Activated T-cell treated with anti-CD3 and anti-CD28 coated beads for 48 hours (primary cell): Measurements from ENCODE around the gene UBA6.
"Not testable (repeated sequence)": the region's sequence is repeated elsewhere in the genome, so short reads cannot be mapped to it uniquely, and the experiment has no call there.

Source experiments
- DNase-seq: peaks from one replicate; pipeline ENCODE4 v3.0.0-alpha.2; 2020; ENCODE audit warnings: low read depth

Gene UBA6

DNA sequence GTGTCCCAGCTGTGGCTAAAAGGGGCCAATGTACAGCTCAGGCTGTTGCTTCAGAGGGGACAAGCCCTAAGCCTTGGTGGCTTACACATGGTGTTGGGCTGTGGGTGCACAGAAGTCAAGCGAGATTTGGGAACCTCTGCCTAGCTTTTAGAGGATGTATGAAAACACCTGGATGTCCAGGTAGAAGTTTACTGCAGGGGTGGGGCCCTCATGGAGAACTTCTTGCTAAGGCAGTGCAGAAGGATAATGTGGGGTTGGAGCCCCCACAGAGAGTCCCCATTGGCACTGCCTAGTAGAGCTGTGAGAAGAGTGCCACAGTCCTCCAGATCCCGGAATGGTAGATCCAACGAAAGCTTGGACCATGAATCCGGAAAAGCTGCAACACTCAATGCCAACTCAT is 40.5 kb downstream of the UBA6 start:
- no peak for DNase-seq

DNA sequence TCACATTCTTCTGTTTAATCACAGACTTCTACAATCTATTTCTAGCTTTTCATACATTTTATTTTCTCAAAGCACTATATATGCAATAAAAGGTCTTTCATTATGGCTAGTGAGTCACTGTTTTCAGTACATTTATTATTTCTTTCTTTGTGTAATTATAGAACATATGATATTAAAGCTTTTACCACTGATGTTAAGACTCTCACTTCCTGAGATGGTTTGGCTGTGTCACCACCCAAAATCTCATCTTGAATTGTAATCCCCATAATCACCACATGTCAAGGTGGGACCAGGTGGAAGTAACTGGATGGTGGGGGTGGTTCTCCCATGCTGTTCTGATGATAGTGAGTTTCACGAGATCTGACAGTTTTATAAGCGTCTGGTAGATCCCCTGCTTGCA is 41.9 kb downstream of the UBA6 start:
- DNase-seq = no peak

DNA sequence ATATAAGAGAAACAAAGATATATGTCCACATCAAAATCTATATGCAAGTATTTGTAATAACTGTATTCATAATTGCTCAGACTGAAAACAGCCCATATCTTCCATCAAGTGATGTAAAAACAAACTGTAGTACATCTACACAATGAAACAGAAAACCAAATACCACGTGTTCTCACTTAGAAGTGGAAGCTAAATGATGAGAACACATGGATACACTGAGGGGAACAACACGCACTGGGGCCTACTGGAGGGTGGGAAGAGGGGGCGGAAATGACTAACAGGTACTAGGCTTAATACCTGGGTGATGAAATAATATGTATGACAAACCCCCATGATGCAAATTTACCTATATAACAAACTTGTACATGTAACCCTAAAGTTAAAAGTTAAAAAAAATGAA is 42.7 kb downstream of the UBA6 start:
- peak; percentile 11 for DNase-seq

DNA sequence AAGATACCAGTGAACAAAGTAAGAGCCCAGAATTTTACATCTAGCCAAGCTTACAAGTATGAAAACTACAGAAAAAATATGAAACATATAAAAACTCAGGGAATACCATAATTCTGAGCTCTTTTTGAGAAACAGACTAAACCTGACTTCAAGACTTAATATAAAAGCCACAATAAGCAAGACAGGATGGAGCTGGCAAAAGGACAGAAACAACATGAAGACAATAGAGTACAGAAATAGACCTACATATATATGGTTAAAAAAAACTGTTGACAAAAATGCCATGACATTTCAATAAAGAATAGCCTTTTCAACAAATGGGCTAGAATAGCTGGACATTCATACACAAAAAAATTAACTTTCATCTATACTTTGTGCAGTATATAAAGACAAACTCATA is 49.4 kb downstream of the UBA6 start:
- no peak for DNase-seq

DNA sequence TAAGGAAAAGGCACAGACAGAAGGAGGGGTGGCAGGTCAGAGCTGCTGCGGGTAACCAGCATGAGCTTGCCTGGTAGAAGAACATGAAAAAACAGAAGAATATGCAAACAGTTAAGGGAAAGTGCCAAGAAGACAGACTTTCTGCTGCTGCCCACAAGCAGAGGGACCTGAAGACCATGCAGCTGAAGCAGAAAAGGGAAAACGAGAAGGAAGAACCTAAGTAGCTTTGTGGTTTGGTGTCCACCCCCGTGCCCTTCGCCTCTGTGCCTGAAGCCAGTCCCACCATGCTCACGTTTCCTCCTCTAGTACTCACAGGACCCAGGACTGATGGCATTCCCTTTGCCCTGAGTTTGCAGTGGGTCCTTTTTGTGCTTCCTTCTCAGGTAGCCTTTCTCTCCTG is 62.8 kb downstream of the UBA6 start:
- DNase-seq = no peak

DNA sequence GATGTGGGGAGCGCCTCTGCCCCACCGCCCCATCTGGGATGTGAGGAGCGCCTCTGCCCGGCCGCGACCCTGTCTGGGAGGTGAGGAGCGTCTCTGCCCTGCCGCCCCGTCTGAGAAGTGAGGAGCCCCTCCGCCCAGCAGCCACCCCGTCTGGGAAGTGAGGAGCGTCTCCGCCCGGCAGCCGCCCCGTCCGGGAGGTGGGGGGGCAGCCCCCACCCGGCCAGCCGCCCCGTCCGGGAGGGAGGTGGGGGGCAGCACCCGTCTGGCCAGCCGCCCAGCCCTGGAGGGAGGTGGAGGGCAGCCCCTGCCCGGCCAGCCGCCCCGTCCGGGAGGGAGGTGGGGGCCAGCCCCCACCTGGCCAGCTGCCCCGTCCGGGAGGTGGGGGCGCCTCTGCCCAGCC is 64.0 kb downstream of the UBA6 start:
- not testable (repeated sequence) for DNase-seq

DNA sequence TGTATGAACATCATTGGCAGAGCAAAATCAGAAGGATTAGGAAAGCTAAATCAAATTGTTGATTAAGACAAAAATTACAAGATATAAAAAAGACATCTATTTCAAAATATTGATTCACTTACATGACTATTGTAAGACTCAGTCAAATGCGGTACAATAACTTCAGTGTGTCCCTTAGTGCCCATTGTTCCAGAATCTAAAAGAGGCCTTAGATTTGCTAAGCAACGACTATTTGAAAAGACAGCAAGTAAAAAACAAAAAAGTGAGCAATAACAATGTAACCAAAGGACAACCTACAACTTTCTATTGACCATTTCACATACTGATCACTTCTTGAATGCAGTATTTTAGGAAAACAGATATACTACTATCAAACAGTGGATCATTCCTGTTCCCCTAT is 65.6 kb downstream of the UBA6 start:
- no peak for DNase-seq

DNA sequence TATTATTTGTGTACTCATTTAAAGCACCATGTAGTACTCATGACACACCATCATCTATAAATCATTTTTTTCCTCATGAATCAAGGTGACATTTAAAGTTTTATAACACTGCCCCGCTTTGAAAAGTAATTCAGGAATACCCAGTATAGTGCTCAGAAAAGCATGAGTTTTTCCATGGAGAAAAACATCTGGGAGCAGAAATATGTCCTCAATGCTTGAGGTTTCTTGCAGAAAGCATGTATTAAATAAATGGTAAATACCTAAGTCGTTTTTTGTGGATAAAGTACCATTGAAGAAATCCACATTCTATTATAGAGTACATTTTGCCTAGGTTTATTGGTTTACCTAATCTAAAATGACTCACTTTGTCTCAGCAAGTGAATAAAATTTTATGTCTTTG is 66.2 kb downstream of the UBA6 start:
- no peak for DNase-seq

DNA sequence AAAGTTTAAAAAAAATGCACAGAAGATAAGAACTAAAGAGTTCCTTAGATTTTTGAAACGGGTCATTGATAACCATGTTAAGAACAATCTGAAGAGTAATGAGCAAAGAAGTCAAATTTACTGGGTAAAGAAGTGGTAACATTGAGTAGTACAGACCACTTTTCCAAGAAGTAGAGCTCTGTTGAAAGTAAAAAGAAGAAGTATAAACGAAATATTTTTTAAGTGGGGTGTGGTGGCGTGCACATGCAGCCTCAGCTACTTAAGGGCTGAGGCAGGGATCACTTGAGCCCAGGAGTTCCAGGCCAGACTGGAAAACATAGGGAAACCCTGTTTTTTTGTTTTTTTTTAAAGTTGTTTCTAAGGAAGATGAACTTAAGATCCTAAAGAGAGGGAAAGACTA is 68.5 kb downstream of the UBA6 start:
- no peak for DNase-seq

DNA sequence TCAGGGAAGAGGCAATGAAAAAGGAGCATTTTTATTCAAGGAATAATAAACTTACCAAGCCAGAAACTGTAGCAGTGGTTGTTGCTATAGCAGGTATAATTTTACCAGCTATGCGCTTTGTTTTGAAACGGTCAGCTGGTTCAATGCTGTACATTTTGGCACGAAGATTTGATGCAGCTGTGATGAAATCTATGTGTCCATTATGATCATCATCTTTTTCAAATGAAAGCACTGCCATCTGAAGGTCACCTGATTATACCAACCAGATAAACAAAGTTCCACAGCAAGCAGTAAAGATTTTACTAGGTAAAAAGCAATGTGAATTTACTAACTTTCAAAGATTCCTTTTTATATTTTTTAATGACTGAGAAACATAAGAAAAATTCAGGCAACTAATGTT is 76.0 kb downstream of the UBA6 start:
- DNase-seq = no peak

DNA sequence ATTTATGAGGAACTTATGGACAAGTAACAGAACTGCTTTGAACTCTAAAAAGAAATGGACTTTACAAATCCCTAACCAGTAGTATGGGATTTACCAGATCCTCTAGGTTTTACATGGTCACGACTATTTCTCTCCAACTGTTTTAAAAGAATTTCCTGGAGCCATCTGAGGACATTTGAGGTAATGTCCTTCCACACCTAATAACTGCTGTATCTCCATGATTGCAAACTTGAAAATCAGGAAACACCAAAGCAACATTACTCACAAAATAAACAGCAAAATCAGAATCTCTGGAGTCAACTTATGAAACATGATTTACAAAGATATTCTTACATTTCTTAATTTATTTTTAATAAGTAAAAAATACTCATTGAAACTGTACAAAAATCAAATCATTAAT is 84.5 kb downstream of the UBA6 start:
- no peak for DNase-seq

DNA sequence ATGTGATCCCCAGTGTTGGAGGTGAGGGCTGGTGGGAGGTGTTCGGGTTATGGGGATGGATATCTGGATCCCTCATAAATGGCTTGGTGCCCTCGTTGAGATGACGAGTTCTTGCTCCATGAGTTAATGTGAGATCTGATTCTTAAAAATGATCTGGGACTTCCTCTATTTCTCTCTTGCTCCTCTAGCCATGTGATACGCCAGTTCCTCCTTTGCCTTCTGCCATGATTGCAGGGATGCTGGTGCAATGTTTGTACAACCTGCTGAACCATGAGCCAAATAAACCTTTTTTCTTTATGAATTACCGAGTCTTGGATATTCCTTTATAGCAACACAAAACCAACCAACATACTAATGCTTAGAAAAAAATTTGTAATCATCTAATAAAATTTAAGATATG is 85.8 kb downstream of the UBA6 start:
- no peak for DNase-seq

DNA sequence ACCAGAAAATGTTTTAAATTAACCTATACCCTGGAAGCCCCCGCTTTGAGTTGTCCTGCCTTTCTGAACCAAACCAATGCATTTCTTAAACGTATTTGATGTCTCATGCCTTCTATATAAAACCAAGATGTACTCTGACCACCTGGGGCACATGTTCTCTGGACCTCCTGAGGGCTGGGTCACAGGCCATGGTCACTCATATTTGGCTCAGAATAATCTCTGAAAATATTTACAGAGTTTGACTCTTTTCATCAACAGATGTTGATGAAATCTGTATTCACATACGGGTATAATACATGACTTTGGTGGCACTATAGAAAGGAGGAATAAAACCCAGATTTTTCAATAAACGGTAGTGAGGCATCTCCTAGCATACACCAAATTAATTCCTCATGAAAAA is 86.8 kb downstream of the UBA6 start:
- no peak for DNase-seq

DNA sequence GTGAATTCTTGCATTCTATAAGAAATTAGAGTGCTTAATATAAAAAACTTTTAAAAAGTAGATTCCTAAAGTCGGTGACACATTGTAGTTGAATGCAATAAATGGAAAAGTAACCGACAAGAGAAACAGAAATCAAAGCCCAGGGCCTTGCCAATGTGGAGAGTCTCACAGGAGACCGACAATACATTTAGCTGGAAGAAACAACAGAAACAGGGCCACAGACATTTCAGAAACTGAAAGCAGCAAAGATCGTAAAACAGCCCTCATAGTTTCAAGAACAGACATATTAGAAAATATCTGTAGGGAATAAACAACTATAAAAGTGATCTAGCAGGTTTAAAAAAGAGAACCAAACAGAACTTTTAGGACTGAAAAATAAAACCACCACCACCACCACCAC is 92.9 kb downstream of the UBA6 start:
- no peak for DNase-seq

DNA sequence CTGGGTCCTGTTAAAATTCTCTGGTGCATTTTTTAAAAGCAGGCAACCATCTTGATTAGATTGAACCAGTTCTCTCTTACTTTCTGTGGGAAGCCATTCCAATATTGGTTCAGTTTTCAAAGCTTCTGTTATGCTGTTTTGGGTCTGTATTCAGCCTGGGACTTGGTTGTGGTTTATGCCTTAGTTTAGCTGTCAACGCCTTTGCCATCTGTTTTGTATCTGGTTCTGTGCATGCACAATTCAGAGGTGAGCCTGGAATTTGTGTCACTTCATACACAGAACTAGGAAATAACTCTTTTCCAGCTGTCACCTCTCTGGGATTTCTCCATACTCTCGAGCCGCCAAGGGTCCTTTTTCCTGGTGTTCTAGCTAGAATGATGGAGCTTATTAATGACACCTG is 96.2 kb downstream of the UBA6 start:
- no peak for DNase-seq

DNA sequence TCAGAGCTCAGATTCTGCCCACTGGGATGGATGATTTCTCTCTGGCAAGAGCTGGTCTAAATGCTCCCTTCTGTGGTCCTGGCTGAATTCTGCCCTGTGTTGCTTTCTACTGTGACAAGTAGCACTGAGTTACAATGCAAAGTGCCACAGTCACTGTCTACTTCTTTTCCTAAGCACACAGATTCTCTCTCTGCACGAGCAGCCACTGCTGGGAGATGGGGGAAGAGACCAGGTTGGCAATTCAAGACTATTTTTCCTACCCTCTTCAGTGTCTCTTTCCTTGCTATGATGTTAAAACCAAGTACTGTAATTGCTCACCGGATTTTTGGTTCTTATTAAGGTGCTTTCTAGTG is 97.0 kb downstream of the UBA6 start:
- DNase-seq = no peak

DNA sequence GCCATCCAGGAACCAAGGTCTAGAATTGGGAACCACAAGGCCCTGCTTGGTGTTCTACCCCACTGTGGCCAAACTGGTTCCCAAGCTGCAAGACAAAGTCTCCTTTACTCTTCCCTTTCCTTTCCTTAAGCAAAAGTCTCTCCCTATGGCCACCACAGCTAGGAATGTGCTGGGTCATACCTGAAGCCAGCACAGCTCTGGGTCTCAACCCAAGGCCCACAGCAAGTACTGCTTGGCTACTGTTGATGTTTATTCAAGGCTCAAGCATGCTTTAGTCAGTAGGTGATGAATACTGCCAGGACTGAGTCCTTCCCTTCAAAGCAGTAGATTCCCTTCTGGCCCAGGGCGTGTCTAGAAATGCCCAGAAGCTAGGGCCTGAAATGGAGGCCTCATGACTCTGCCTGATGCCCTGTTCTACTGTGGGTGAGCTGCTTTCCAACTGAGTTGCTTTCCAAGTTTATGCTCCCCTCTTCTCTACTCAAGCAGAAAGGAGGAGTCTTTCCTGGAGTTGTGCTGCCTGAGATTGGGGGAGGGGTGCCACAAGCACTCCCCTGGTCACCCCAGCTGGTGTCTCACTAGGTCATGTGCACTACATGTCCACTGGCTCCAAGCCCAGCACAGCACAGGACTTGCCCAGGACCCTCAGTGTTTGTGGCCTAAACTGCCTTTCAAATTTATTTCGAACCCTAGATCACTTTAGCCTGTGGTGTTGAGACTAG is 97.5 kb downstream of the UBA6 start:
- no peak for DNase-seq

DNA sequence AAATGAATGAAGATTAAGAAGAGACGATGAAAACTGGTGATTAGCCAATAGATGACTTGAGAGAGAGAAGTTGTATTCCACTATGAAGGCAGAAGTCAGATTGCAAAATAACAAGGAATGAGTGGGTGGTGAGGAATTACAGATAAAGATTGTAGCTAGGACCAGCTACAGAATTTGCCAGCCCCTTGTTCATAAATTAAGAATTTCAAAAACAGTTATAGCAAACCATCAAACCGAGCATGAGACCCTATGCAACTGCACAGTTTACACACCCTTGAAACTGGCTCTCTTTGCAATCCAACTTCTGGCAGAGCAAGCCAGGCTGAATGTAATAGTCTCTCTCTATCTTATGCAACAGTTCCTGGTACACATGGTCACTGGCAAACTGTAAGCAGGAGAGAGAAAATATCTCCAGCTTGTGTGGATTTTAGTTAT is 107.2 kb downstream of the UBA6 start:
- no peak for DNase-seq

DNA sequence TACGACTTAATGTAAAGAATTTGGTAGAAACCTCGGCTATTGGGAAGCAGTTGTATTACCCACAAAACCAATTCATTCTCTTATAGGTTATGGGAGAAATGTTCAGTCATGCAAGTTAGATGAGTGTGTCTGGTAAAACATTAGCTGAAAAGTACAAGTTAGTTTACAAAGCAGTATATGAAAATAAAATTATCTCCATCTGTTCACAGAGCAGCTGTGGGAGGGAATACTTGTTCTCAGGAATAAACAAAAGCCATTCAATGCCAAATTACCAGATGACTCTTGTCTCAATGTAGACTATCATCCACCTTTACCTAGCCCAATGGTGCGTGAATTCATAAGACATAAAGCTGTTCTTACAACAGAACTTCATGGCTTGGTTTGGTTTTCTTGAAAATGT is 113.8 kb downstream of the UBA6 start:
- no peak for DNase-seq

DNA sequence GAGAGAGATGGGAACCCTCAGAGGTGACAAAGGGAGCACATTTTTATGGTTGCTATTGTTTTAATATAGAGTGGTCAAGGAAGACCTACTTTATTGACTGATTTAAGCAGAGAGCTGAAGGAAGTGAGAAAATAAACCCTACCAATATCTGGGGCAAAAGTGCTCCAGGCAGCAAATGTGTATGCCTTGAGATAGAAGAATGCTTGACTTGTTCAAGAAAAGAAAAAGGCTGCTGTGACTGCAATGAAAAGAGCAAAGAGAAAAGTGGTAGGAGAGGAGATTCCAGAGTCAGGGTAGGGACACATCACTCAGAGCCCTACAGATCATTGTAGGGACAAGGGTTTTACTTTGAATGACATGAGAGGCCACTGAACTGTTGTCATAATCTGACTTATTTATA is 116.5 kb downstream of the UBA6 start:
- no peak for DNase-seq

DNA sequence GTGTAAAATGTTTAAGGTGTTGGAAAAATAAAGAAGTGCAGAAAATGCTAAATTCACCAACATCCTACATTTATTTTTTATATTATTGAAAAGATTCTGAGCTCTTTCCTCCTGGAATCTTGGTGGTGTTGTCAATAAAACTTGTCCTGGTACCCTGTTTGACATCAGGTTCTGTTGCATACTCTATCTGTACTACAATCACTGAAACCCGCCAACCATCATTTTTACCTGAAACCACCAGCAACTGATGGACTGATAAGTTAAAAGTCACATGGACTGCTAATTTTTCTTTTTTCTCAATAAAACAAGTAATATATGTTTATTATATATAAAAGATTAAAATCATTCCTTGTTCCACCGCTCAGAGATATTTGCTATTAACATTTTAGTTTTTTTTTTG is 119.0 kb downstream of the UBA6 start:
- no peak for DNase-seq

DNA sequence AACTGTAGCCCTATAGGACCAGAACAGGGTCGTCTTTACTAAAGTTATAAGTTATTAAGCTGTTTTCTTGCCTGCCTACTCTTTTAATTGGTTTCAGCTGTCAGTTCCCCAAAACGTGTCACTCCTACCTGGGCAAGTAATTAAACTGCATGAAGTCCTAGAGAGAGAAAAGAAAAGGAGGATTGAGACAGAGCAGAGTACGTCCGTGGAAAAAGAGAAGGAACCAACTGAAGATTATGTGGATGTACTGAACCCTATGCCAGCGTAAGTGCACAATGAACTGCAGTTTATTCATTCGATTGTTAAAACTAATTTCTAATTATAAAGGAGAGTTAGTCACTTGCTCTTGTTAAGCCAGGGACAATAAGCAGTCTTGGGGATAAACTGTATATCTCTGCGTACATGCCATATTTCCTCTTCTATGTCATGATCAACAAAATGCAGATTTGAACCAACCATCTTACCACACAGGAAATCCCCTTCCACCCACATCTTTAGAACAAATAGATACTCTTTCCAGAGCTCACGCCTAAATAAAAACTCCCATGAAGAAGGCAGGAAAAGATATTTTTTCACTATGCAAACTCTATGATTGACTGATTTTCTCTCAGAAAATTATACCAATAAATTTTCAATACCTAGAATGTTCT is 119.6 kb downstream of the UBA6 start:
- DNase-seq = no peak

DNA sequence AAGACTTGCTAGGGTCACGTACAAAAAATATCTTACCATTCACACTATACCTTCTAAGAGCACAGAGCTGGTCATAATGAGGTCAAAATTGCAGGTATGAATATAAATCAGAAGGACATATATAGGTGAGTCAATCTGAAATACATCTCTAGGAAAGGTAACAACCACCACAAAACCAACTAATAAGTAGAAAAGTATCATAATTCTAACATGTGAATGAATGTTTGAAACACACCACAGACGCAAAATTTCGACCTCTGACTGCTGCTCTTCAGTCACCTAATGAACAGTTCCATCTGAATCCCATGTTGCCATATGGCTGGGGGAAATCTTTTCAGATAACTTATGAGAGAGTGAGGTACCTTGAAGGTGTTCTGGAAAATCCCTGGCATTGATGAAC is 120.4 kb downstream of the UBA6 start:
- DNase-seq = no peak

DNA sequence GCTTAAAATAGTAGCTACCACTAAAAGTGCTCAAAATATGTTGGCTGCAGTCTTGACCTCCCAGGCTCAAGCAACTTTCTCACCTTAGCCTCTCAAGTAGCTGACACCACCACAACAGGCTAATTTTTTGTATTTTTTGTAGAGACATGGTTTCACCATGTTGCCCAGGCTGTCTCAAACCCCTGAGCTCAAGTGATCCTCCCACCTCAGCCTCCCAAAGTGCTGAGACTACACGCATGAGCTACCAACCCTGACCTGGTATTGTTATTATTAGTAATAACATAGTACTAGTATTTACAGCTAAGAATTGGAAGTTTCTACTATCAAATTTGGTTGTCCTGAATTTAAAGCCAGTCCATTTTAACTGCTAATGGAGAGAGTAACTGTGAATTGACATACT is 124.4 kb downstream of the UBA6 start:
- DNase-seq = no peak
